Karpas-422 (cell line): ENCODE data around the gene MTCL1. TPM values are rescaled to one million over a fixed set of nuclear protein-coding genes. Genes with fewer than 3 reads are reported as not detected.
A peak's percentile ranks its signal among the peaks of the same experiment; 100 is the strongest.

Experiments
- DNase-seq: peaks from one replicate; pipeline ENCODE4 v3.0.0-alpha.2; 2015
- H2AFZ ChIP-seq: fragments of 200-600 bp; sonication (generic); 2 replicates; pipeline ENCODE4 v1.6.1; 2014; ENCODE audit warnings: antibody characterized with exemption, low read length, mixed read lengths
- H3K27ac ChIP-seq: fragments of 200-600 bp; sonication (generic); 2 replicates; pipeline ENCODE4 v1.5.1; 2014; ENCODE audit warnings: mild to moderate bottlenecking, low read length, moderate library complexity
- H3K27me3 ChIP-seq: fragments of 200-600 bp; sonication (generic); 2 replicates; pipeline ENCODE4 v1.6.1; 2014; ENCODE audit warnings: low read length, mixed read lengths
- H3K36me3 ChIP-seq: fragments of 200-600 bp; sonication (generic); 2 replicates; pipeline ENCODE4 v1.6.1; 2014; ENCODE audit warnings: low read length, mixed read lengths; ENCODE audit not compliant: insufficient read depth
- H3K4me1 ChIP-seq: fragments of 200-600 bp; sonication (generic); 2 replicates; pipeline ENCODE4 v1.6.1; 2014; ENCODE audit warnings: mild to moderate bottlenecking, low read length, mixed read lengths
- H3K4me2 ChIP-seq: fragments of 200-600 bp; sonication (generic); 2 replicates; pipeline ENCODE4 v1.6.1; 2014; ENCODE audit warnings: low read length, low read depth, mild to moderate bottlenecking; ENCODE audit not compliant: poor library complexity, severe bottlenecking
- H3K4me3 ChIP-seq: fragments of 200-600 bp; sonication (generic); 2 replicates; pipeline ENCODE4 v1.5.1; 2014; ENCODE audit warnings: mild to moderate bottlenecking, antibody characterized with exemption, low read length, mixed read lengths
- H3K79me2 ChIP-seq: fragments of 200-600 bp; sonication (generic); 2 replicates; pipeline ENCODE4 v1.6.1; 2014; ENCODE audit warnings: mild to moderate bottlenecking, low read length, mixed read lengths
- H3K9ac ChIP-seq: fragments of 200-600 bp; sonication (generic); 2 replicates; pipeline ENCODE4 v1.6.0; 2014; ENCODE audit warnings: low read length
- H3K9me2 ChIP-seq: fragments of 200-600 bp; sonication (generic), shearing (Covaris generic); replicated peaks from 2 replicates; pipeline ENCODE4 v1.6.0; 2014; ENCODE audit warnings: mild to moderate bottlenecking, low read length, moderate library complexity; ENCODE audit not compliant: insufficient read depth
- H3K9me3 ChIP-seq: fragments of 300-700, 200-600 bp; sonication (generic); 2 replicates; pipeline ENCODE4 v1.6.1; 2014; ENCODE audit warnings: low read length, mixed read lengths
- H4K20me1 ChIP-seq: fragments of 200-600 bp; sonication (generic); 2 replicates; pipeline ENCODE4 v1.6.1; 2014; ENCODE audit warnings: mild to moderate bottlenecking, antibody characterized with exemption, low read length, low read depth; ENCODE audit not compliant: insufficient read depth
- total RNA-seq: library from RNA; depleted of rRNA; stranded (reverse); fragments of >200 nt; shearing (Covaris generic); gene quantifications from 2 replicates; pipeline ENCODE4 v1.2.3, GENCODE V29; 2014; ENCODE audit warnings: low replicate concordance

Gene MTCL1
- total RNA-seq, 1 experiment from 2014 or later, result 2.9 TPM

GRCh38 chr18:8703781-8704301 is 1.5 kb upstream of the MTCL1 start:
- Histone ChIP-seq H2AFZ (no peak overlapping the region), H3K4me1 (peaks cover 7% of the 10 kb centered on the region), H3K36me3 (no peaks in the 10 kb centered on the region), H4K20me1 (no peaks in the 10 kb centered on the region; the same call in 1 of the 2 replicates), H3K79me2 (no peaks in the 10 kb centered on the region), H3K9me2 (no peaks in the 10 kb centered on the region), H3K4me2 (peak overlapping the region; percentile 90), H3K9ac (no peak overlapping the region), H3K4me3 (no peak overlapping the region), H3K27me3 (no peaks in the 10 kb centered on the region), H3K27ac (no peak overlapping the region), H3K9me3 (no peaks in the 10 kb centered on the region)
- DNase-seq, result no peak

GRCh38 chr18:8704361-8705237 is 757 bp upstream of the MTCL1 start:
- no peak overlapping the region for H3K27ac ChIP-seq
- H3K9ac ChIP-seq, result peak overlapping the region; percentile 67
- no peaks in the 10 kb centered on the region for H3K79me2 ChIP-seq
- H3K27me3 ChIP-seq, result no peaks in the 10 kb centered on the region
- no peaks in the 10 kb centered on the region for H3K9me2 ChIP-seq
- peak overlapping the region; percentile 76 for H3K4me3 ChIP-seq
- no peaks in the 10 kb centered on the region for H3K36me3 ChIP-seq
- H3K9me3 ChIP-seq, result no peaks in the 10 kb centered on the region
- peaks cover 7% of the 10 kb centered on the region for H3K4me1 ChIP-seq
- H4K20me1 ChIP-seq, result no peaks in the 10 kb centered on the region; the same call in 1 of the 2 replicates
- peak; percentile 93 for DNase-seq
- peak overlapping the region; percentile 90 for H3K4me2 ChIP-seq
- peak overlapping the region; percentile 97 for H2AFZ ChIP-seq

- H2AFZ ChIP-seq, result no peak overlapping the region
- no peak overlapping the region for H3K9ac ChIP-seq
- H3K27me3 ChIP-seq, result no peaks in the 10 kb centered on the region
- no peak overlapping the region for H3K27ac ChIP-seq
- H3K36me3 ChIP-seq, result no peaks in the 10 kb centered on the region
- no peak overlapping the region for H3K4me3 ChIP-seq
- no peaks in the 10 kb centered on the region for H3K9me3 ChIP-seq
- no peaks in the 10 kb centered on the region for H3K9me2 ChIP-seq
- DNase-seq, result no peak
- no peaks in the 10 kb centered on the region; the same call in 1 of the 2 replicates for H4K20me1 ChIP-seq
- no peak overlapping the region for H3K4me2 ChIP-seq
- H3K4me1 ChIP-seq, result peaks cover 7% of the 10 kb centered on the region
- H3K79me2 ChIP-seq, result no peaks in the 10 kb centered on the region
Observed at GRCh38 chr18:8705961-8706790, 820 bp downstream of the MTCL1 start.

- Histone ChIP-seq H3K9me3 (no peaks in the 10 kb centered on the region), H3K36me3 (no peaks in the 10 kb centered on the region), H3K4me3 (no peak overlapping the region), H3K4me1 (peaks cover 7% of the 10 kb centered on the region), H3K27ac (no peak overlapping the region), H3K79me2 (no peaks in the 10 kb centered on the region), H3K9me2 (no peaks in the 10 kb centered on the region), H3K27me3 (no peaks in the 10 kb centered on the region), H4K20me1 (no peaks in the 10 kb centered on the region; the same call in 1 of the 2 replicates), H3K4me2 (no peak overlapping the region), H2AFZ (no peak overlapping the region), H3K9ac (no peak overlapping the region)
- DNase-seq, result no peak
Observed at GRCh38 chr18:8706791-8707555, 1.6 kb downstream of the MTCL1 start.

- Histone ChIP-seq H3K27me3 (no peaks in the 10 kb centered on the region), H3K9ac (no peak overlapping the region), H3K4me2 (no peak overlapping the region), H4K20me1 (no peaks in the 10 kb centered on the region; the same call in 1 of the 2 replicates), H3K36me3 (no peaks in the 10 kb centered on the region), H3K27ac (no peak overlapping the region), H3K4me3 (no peak overlapping the region), H3K9me2 (no peaks in the 10 kb centered on the region), H3K9me3 (no peaks in the 10 kb centered on the region), H3K4me1 (peaks cover 7% of the 10 kb centered on the region), H3K79me2 (no peaks in the 10 kb centered on the region), H2AFZ (no peak overlapping the region)
- peak; percentile 43 for DNase-seq
Observed at GRCh38 chr18:8707556-8708300, 2.4 kb downstream of the MTCL1 start.

- Histone ChIP-seq H3K9me3 (no peaks in the 10 kb centered on the region), H3K4me1 (peaks cover 7% of the 10 kb centered on the region), H3K4me3 (no peak overlapping the region), H3K9ac (no peak overlapping the region), H4K20me1 (no peaks in the 10 kb centered on the region; the same call in 1 of the 2 replicates), H2AFZ (no peak overlapping the region), H3K27ac (no peak overlapping the region), H3K79me2 (no peaks in the 10 kb centered on the region), H3K36me3 (no peaks in the 10 kb centered on the region), H3K4me2 (no peak overlapping the region), H3K9me2 (no peaks in the 10 kb centered on the region), H3K27me3 (no peaks in the 10 kb centered on the region)
- no peak for DNase-seq
Observed at GRCh38 chr18:8708670-8709069, 3.3 kb downstream of the MTCL1 start.

GRCh38 chr18:8709248-8710059 is 4.1 kb downstream of the MTCL1 start:
- no peak overlapping the region for H3K9ac ChIP-seq
- H3K27ac ChIP-seq, result no peak overlapping the region
- H3K4me3 ChIP-seq, result no peak overlapping the region
- no peak overlapping the region for H2AFZ ChIP-seq
- H3K9me2 ChIP-seq, result no peaks in the 10 kb centered on the region
- H3K27me3 ChIP-seq, result no peaks in the 10 kb centered on the region
- H3K79me2 ChIP-seq, result no peaks in the 10 kb centered on the region
- H4K20me1 ChIP-seq, result no peaks in the 10 kb centered on the region; the same call in 1 of the 2 replicates
- H3K4me1 ChIP-seq, result peaks cover 3% of the 10 kb centered on the region
- H3K9me3 ChIP-seq, result no peaks in the 10 kb centered on the region
- DNase-seq, result no peak
- H3K4me2 ChIP-seq, result no peak overlapping the region
- no peaks in the 10 kb centered on the region for H3K36me3 ChIP-seq
